HG02798 (cell line): ENCODE results near the gene EXOC1L.

ENCODE experiments used
- ATAC-seq: cut with Tn5 transposase; IDR thresholded peaks from one replicate; pipeline ENCODE4 v1.9.1; 2021; ENCODE audit warnings: mild to moderate bottlenecking; ENCODE audit not compliant: unreplicated experiment, poor library complexity

The EXOC1L gene

DNA sequence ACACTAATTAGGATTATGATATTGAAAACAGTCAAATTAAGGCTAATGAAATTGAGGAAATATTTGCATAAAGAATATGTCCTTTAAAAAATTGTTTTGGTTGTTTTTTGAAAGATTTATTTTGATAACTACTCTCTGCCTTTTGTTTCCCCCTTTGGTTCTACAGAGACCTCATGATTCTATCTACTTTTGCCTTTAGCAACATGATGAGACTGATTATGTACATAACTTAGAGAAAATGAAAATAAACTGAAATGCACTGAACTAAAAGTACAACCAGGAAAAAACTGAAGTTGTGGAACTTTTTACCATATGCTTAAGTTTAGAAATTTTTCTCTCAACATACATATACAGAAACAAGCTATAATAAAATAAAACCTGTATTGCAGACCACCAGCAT lies 55.2 kb downstream of the EXOC1L start:
- ATAC-seq: no peak

DNA sequence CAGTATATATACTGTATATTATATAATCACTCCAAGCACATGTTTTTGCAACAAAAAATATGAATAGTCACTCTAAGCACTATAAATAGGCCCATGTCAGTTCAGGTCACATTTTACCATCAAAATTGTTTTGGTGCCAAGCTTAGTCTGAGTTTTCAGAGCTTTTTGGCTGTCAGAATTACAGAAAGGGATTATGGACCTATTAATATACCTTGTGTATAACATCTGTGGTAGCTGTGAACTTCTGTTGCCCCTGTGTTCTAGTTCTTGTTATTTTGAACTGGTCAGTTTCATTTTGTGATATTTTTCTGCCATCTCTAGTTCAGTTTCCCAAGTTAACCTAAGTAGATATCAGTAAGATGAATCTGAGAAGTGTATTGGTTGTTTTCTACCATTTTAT lies 56.8 kb downstream of the EXOC1L start:
- no peak for ATAC-seq

GRCh38 chr4:55879224-55879623 lies 59.6 kb downstream of the EXOC1L start:
- no peak for ATAC-seq

DNA sequence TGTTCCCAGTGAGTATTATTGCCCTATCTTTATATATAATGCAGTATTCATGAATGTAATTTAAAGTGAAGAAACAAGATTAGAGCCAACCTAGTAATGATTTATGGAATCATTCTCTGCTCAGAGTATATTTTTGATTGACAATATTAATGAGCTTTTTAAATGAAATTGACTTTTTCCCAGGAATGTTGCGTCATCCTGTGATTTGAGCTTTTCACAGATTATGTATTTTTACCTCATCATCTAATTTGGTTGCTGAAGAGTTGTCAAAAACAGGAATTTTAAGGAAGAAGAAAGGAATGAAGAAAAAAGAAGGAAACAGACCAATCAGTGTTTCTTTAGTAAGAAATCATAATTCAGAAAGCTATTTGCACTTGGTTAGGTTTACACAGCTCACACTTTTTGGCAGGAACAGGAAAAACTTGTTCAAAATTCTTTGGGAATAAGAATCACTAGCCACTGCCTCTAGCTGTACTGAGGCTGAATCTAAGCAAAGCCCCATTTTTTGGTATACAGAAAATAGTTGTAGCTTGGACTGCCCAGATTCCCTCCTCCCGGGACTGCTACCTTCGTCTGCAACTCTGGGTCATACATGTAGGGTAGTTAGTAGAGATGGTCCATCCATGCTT lies 61.2 kb downstream of the EXOC1L start:
- ATAC-seq: no peak

- ATAC-seq: no peak
These were observed 64.7 kb downstream of the EXOC1L start for GRCh38 chr4:55884093-55884850.

DNA sequence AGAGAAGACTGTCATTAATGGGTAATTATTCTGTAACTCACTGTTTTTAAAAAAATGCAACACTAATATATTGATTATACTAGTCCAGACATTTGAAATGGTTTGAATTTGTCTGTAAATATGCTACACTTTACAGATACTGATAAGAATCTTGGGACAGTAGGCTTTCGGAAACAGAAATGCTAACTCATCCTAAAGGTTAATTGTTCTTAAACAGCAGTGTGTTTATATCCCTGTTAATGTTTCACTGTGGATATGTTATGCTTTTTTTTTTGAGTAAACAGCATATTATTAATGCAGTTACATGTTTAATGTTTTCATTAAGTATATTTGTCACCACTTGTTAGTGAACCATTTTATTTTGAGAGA lies 65.2 kb downstream of the EXOC1L start:
- no peak for ATAC-seq
